HepG2 (cell line): Measurements from ENCODE around the gene KLHL5. TPM values are rescaled to one million over a fixed set of nuclear protein-coding genes. Genes with fewer than 3 reads are reported as not detected.

Experiments
- CEBPB ChIP-seq: IDR thresholded peaks from 2 replicates; pipeline ENCODE4 v1.6.1; 2011; ENCODE audit warnings: low read depth, low read length, improper control_type of control experiment, borderline replicate concordance
- CREM ChIP-seq, 2 experiments: sonication (generic) in 1 of 2; formaldehyde crosslinking in 1 of 2; IDR thresholded peaks; 2 replicates each; pipeline versions ENCODE4 v1.4.0 to v1.6.1; 2016 to 2020; ENCODE audit warnings: antibody characterized with exemption in 1 of 2, mild to moderate bottlenecking in 1 of 2, missing genetic modification reagents in 1 of 2
- KLF16 ChIP-seq, 2 experiments: sonication (generic) in 1 of 2; formaldehyde crosslinking in 1 of 2; IDR thresholded peaks; 2 replicates each; pipeline versions ENCODE4 v1.6.1 to v1.8.0; 2016 to 2023; ENCODE audit warnings: missing genetic modification reagents in 2 of 2, missing compliant biosample characterization in 1 of 2
- KMT2A ChIP-seq: sonication (generic); formaldehyde crosslinking; IDR thresholded peaks from 2 replicates; pipeline ENCODE4 v1.4.0; 2020; ENCODE audit warnings: missing genetic modification reagents
- KMT2B ChIP-seq: IDR thresholded peaks from 2 replicates; pipeline ENCODE4 v1.6.1; 2016; ENCODE audit warnings: missing genetic modification reagents, missing compliant biosample characterization
- NFKBIZ ChIP-seq: IDR thresholded peaks from 2 replicates; pipeline ENCODE4 v1.6.1; 2018; ENCODE audit warnings: missing genetic modification reagents, missing compliant biosample characterization
- SIX1 ChIP-seq: sonication (generic); formaldehyde crosslinking; IDR thresholded peaks from 2 replicates; pipeline ENCODE4 v1.4.0; 2020; ENCODE audit warnings: missing genetic modification reagents, borderline replicate concordance
- SP5 ChIP-seq: IDR thresholded peaks from 2 replicates; pipeline ENCODE4 v1.6.1; 2016; ENCODE audit warnings: low read depth, borderline replicate concordance
- SPEN ChIP-seq: sonication (generic); formaldehyde crosslinking; IDR thresholded peaks from 2 replicates; pipeline ENCODE4 v1.5.1; 2020; ENCODE audit warnings: low read depth, mild to moderate bottlenecking, missing genetic modification reagents
- polyA plus RNA-seq, 8 experiments: library from polyadenylated mRNA; depleted of rRNA in 3 of 8; stranded (reverse) in 7 of 8; unstranded in 1 of 8; fragments of >200 nt; fragmentation: Illumina TruSeq in 4 of 8; extraction: Trizol in 4 of 8; gene quantifications; 2 replicates each; pipeline versions ENCODE4 v1.2.1 to v1.2.3, GENCODE V29; 2011 to 2016; ENCODE audit warnings: low read depth in 4 of 8, missing spikeins in 1 of 8, mixed read lengths in 1 of 8; ENCODE audit not compliant: insufficient read depth in 1 of 8
- total RNA-seq, 5 experiments: library from RNA; depleted of rRNA; stranded (reverse); fragments of >200 nt; fragmentation: Illumina TruSeq; extraction: Trizol; gene quantifications; 2 replicates each; pipeline ENCODE4 v1.2.3, GENCODE V29; 2016; ENCODE audit warnings: low read depth in 1 of 5
- TF ChIP-seq, protein P1 (sequence below): sonication (generic); formaldehyde crosslinking; IDR thresholded peaks from 2 replicates; pipeline ENCODE4 v1.4.0; 2020; ENCODE audit warnings: missing genetic modification reagents
- TF ChIP-seq, protein P2 (sequence below): sonication (generic); formaldehyde crosslinking; IDR thresholded peaks from 2 replicates; pipeline ENCODE4 v1.4.0; 2020; ENCODE audit warnings: missing genetic modification reagents
- TF ChIP-seq, protein P3 (sequence below): sonication (generic); formaldehyde crosslinking; IDR thresholded peaks from 2 replicates; pipeline ENCODE4 v1.9.0; 2022; ENCODE audit warnings: low read depth, missing genetic modification reagents
- TF ChIP-seq, protein P4 (sequence below): sonication (generic); formaldehyde crosslinking; IDR thresholded peaks from 2 replicates; pipeline ENCODE4 v1.4.0; 2020; ENCODE audit warnings: missing genetic modification reagents
- TF ChIP-seq, protein P5 (sequence below): sonication (generic); formaldehyde crosslinking; IDR thresholded peaks from 2 replicates; pipeline ENCODE4 v1.4.0; 2020; ENCODE audit warnings: missing genetic modification reagents; ENCODE audit errors: not compliant biosample characterization
- TF ChIP-seq, protein P6 (sequence below): sonication (generic); formaldehyde crosslinking; IDR thresholded peaks from 2 replicates; pipeline ENCODE4 v1.5.0; 2020; ENCODE audit warnings: missing genetic modification reagents

KLHL5 gene
- total and polyA plus RNA-seq, 2 of the 13 experiments (the other 11 are each of a cell fraction or from before 2014, with no cell fraction given) = 36.2 to 38.7 TPM

DNA sequence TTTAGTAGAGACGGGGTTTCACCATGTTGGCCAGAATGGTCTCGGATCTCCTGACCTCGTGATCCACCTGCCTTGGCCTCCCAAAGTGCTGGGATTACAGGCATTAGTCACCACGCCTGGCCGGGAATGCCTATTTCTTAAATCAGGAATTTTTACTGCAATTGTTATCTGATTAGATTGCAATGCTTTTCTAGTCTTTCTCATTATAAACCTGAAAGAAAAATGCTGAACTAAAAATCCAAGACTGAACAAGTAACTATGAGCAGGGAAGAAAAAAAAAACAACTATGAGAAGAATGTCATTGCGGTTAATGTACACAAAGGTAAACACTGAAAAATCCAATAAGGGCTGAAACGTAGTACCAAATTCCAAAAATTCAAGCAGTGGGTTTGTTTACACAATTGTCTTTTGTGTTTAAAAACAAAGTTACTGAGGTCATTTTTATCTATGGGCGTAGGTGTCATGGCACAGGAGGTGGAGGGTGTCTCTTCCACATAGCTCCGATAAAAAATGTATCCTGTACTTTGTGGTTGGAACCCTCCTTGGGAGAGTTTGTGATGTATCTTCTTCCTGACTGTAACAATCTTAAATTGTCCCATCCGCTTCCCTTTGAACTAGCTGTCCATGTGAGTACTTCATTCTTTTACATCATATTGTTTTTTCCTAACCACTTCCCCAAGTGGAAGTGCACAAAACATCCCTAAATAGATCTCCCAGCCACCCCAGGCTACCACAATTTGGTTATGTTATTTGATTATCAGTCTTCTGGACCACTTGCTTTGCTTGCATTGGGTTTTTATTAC is 18.8 kb upstream of the KLHL5 start (continued):
- TF ChIP-seq, protein P1, sequence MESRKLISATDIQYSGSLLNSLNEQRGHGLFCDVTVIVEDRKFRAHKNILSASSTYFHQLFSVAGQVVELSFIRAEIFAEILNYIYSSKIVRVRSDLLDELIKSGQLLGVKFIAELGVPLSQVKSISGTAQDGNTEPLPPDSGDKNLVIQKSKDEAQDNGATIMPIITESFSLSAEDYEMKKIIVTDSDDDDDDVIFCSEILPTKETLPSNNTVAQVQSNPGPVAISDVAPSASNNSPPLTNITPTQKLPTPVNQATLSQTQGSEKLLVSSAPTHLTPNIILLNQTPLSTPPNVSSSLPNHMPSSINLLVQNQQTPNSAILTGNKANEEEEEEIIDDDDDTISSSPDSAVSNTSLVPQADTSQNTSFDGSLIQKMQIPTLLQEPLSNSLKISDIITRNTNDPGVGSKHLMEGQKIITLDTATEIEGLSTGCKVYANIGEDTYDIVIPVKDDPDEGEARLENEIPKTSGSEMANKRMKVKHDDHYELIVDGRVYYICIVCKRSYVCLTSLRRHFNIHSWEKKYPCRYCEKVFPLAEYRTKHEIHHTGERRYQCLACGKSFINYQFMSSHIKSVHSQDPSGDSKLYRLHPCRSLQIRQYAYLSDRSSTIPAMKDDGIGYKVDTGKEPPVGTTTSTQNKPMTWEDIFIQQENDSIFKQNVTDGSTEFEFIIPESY = no peak
- TF ChIP-seq NFKBIZ (CRISPR knock-in tag) = no peak
- TF ChIP-seq, protein P2, sequence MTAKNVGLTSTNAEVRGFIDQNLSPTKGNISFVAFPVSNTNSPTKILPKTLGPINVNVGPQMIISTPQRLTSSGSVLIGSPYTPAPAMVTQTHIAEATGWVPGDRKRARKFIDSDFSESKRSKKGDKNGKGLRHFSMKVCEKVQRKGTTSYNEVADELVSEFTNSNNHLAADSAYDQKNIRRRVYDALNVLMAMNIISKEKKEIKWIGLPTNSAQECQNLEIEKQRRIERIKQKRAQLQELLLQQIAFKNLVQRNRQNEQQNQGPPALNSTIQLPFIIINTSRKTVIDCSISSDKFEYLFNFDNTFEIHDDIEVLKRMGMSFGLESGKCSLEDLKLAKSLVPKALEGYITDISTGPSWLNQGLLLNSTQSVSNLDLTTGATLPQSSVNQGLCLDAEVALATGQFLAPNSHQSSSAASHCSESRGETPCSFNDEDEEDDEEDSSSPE = no peak
- TF ChIP-seq SPEN (CRISPR knock-in tag) = no peak
- TF ChIP-seq KMT2B (CRISPR knock-in tag) = 0 out of 2 replicates have a peak, but pooled peaks have one; percentile 39
- peak; percentile 83 for TF ChIP-seq CREM (IDR thresholded peaks at IDR 0.05)
- TF ChIP-seq CREM (CRISPR knock-in tag; IDR thresholded peaks at IDR 0.05) = no peak
- TF ChIP-seq KLF16 (CRISPR knock-in tag; IDR thresholded peaks at IDR 0.05) = peak in 1 of 2 experiments; percentile 70; a peak in 2 of 4 replicates
- no peak for TF ChIP-seq KMT2A (CRISPR knock-in tag)
- peak; percentile 54; the same call in 1 of the 2 replicates for TF ChIP-seq SIX1
- no peak for TF ChIP-seq CEBPB
- TF ChIP-seq, protein P3, sequence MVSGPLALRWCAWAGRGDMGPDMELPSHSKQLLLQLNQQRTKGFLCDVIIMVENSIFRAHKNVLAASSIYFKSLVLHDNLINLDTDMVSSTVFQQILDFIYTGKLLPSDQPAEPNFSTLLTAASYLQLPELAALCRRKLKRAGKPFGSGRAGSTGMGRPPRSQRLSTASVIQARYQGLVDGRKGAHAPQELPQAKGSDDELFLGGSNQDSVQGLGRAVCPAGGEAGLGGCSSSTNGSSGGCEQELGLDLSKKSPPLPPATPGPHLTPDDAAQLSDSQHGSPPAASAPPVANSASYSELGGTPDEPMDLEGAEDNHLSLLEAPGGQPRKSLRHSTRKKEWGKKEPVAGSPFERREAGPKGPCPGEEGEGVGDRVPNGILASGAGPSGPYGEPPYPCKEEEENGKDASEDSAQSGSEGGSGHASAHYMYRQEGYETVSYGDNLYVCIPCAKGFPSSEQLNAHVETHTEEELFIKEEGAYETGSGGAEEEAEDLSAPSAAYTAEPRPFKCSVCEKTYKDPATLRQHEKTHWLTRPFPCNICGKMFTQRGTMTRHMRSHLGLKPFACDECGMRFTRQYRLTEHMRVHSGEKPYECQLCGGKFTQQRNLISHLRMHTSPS = no peak
- TF ChIP-seq SP5 (CRISPR knock-in tag) = peak; percentile 49
- TF ChIP-seq, protein P4, sequence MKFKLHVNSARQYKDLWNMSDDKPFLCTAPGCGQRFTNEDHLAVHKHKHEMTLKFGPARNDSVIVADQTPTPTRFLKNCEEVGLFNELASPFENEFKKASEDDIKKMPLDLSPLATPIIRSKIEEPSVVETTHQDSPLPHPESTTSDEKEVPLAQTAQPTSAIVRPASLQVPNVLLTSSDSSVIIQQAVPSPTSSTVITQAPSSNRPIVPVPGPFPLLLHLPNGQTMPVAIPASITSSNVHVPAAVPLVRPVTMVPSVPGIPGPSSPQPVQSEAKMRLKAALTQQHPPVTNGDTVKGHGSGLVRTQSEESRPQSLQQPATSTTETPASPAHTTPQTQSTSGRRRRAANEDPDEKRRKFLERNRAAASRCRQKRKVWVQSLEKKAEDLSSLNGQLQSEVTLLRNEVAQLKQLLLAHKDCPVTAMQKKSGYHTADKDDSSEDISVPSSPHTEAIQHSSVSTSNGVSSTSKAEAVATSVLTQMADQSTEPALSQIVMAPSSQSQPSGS = 0 out of 2 replicates have a peak, but pooled peaks have one; percentile 65
- TF ChIP-seq, protein P5, sequence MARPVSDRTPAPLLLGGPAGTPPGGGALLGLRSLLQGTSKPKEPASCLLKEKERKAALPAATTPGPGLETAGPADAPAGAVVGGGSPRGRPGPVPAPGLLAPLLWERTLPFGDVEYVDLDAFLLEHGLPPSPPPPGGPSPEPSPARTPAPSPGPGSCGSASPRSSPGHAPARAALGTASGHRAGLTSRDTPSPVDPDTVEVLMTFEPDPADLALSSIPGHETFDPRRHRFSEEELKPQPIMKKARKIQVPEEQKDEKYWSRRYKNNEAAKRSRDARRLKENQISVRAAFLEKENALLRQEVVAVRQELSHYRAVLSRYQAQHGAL = no peak
- TF ChIP-seq, protein P6, sequence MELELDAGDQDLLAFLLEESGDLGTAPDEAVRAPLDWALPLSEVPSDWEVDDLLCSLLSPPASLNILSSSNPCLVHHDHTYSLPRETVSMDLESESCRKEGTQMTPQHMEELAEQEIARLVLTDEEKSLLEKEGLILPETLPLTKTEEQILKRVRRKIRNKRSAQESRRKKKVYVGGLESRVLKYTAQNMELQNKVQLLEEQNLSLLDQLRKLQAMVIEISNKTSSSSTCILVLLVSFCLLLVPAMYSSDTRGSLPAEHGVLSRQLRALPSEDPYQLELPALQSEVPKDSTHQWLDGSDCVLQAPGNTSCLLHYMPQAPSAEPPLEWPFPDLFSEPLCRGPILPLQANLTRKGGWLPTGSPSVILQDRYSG = no peak
